PC-3 (cell line): ENCODE data around the gene RASL11B. TPM values are rescaled to one million over a fixed set of nuclear protein-coding genes. Genes with fewer than 3 reads are reported as not detected.
A peak's percentile ranks its signal among the peaks of the same experiment; 100 is the strongest.

ENCODE experiments used
- ATAC-seq: fragments of 200-7000 bp; cut with Tn5 transposase; 2 replicates; pipeline ENCODE4 v1.9.1; 2020; ENCODE audit warnings: mild to moderate bottlenecking, moderate library complexity
- BruUV-seq: library from RNA; stranded (reverse); fragments of 400-500 nt; replicated peaks from 2 replicates; lab custom pipeline; 2021; lab: Mats Ljungman, UMichigan
- CTCF ChIA-PET: fragments of 300-600 bp; sonication (Branson Sonifier 250); formaldehyde crosslinking; loops from one replicate; lab custom pipeline; 2022; ENCODE audit warnings: antibody characterized with exemption; lab: Charles Lee
- POLR2A ChIA-PET: fragments of 300-600 bp; sonication (Branson Sonifier 250); formaldehyde crosslinking; loops from one replicate; lab custom pipeline; 2022; ENCODE audit warnings: antibody characterized with exemption; ENCODE audit not compliant: unreplicated experiment; lab: Charles Lee
- DNase-seq: peaks from one replicate; pipeline ENCODE4 v3.0.0-alpha.2; 2015
- H2AFZ ChIP-seq: fragments of 300-600 bp; sonication (generic); 2 replicates; pipeline ENCODE4 v1.6.0; 2016; ENCODE audit warnings: antibody characterized with exemption, low read length
- H3F3A ChIP-seq: fragments of 300-600 bp; sonication (generic); one replicate; pipeline ENCODE4 v1.6.0; 2017; ENCODE audit warnings: antibody characterized with exemption, low read length, control low read depth, mild to moderate bottlenecking; ENCODE audit not compliant: unreplicated experiment
- H3K27ac ChIP-seq: fragments of 300-600 bp; sonication (generic); 2 replicates; pipeline ENCODE4 v1.5.1; 2016; ENCODE audit warnings: mild to moderate bottlenecking, low read length
- H3K27me3 ChIP-seq: fragments of 300-600 bp; sonication (generic); 2 replicates; pipeline ENCODE4 v1.6.1; 2016; ENCODE audit warnings: low read length, mixed read lengths
- H3K36me3 ChIP-seq: fragments of 300-600 bp; sonication (generic); 2 replicates; pipeline ENCODE4 v1.6.1; 2016; ENCODE audit warnings: low read depth, mixed run types, low read length, mixed read lengths
- H3K4me1 ChIP-seq: fragments of 300-600 bp; sonication (generic); 2 replicates; pipeline ENCODE4 v1.5.1; 2016; ENCODE audit warnings: low read length; ENCODE audit not compliant: insufficient read depth
- H3K4me2 ChIP-seq: fragments of 300-600 bp; sonication (generic); 2 replicates; pipeline ENCODE4 v1.6.0; 2016; ENCODE audit warnings: low read length
- H3K4me3 ChIP-seq: fragments of 300-600 bp; sonication (generic); 2 replicates; pipeline ENCODE4 v1.5.1; 2016; ENCODE audit warnings: mild to moderate bottlenecking, low read length, mixed read lengths
- H3K79me2 ChIP-seq: fragments of 300-600 bp; sonication (generic); 2 replicates; pipeline ENCODE4 v1.6.1; 2017; ENCODE audit warnings: low read length, mixed read lengths
- H3K9ac ChIP-seq: fragments of 300-600 bp; sonication (generic); 2 replicates; pipeline ENCODE4 v1.6.0; 2016; ENCODE audit warnings: mild to moderate bottlenecking, low read length
- H3K9me2 ChIP-seq: fragments of 300-600 bp; sonication (generic); replicated peaks from 2 replicates; pipeline ENCODE4 v1.6.1; 2016; ENCODE audit warnings: mixed run types, low read length, mixed read lengths
- H3K9me3 ChIP-seq: fragments of 300-600 bp; sonication (generic); 2 replicates; pipeline ENCODE4 v1.6.1; 2016; ENCODE audit warnings: low read length, mixed read lengths
- H4K20me1 ChIP-seq: fragments of 300-600 bp; sonication (generic); 2 replicates; pipeline ENCODE4 v1.6.1; 2016; ENCODE audit warnings: low read length, mixed read lengths
- CTCF ChIP-seq: fragments of 300-600 bp; sonication (generic); conservative IDR thresholded peaks from 2 replicates; pipeline ENCODE4 v1.5.1; 2017; ENCODE audit warnings: antibody characterized with exemption, low read depth, mild to moderate bottlenecking, low read length
- EZH2 ChIP-seq: fragments of 300-600 bp; sonication (generic); IDR thresholded peaks from one replicate; pipeline ENCODE4 v1.6.1; 2017; ENCODE audit warnings: antibody characterized with exemption, mild to moderate bottlenecking, low read length; ENCODE audit not compliant: unreplicated experiment
- EZH2phosphoT487 ChIP-seq: fragments of 300-600 bp; sonication (generic); IDR thresholded peaks from 2 replicates; pipeline ENCODE4 v1.6.1; 2018; ENCODE audit warnings: mild to moderate bottlenecking, antibody characterized with exemption, low read length, borderline replicate concordance
- intact Hi-C: fragments of 100-400 bp; cut with micrococcal nuclease; formaldehyde crosslinking; loops from 2 replicates; pipeline ENCODE4 v1.9.0; 2023
- total RNA-seq: library from RNA; depleted of rRNA; stranded (reverse); fragments of >200 nt; gene quantifications from 2 replicates; pipeline ENCODE4 v1.2.3, GENCODE V29; 2014

RASL11B gene
- total RNA-seq, 1 experiment from 2014 or later: 0.07 TPM

DNA sequence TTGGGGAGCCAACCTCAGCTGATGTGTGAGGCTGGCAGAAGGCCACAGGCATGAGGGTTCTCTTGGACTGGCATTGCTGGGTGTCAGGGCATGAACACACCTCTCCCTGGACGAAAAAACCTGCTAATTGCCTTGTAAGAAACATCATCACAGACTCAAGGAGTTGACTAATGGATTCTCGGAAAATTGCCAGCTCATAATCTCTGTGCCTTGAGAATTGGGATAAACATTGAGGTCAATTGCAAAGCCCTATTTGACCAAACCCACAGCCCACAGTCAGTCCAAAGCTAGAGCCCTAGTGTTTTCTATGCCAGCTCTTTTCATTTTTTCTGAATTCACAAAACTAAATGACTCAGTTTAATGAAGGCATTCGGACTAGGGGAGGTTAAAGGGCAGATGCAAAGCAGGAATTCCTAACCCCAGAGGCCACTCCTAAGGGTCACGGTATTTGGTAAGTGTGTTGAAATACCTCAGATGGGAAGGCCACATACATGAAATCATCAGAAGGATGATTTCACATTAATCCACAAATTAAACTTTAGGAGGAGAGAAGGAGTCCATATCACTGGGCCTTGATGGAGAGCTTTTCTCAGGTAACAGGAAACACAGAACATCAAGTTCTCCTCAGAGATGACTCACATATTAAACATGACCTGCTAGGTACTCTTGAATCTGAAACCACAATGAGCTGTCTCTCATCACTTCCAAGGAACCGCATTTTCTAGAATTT is 39.0 kb upstream of the RASL11B start:
- H4K20me1 ChIP-seq: 0 out of 2 replicates have a peak, but pooled peaks cover 3% of the 10 kb centered on the region
- ChIA-PET POLR2A (no interaction called here), CTCF (interaction anchor here (0.5 to 0.6 kb wide), 2 partner anchors 11 to 136 kb away, joined by 3 read pairs; no protein-coding TSS in a partner anchor)
- no peaks in the 10 kb centered on the region for H3K9me2 ChIP-seq
- no peaks in the 10 kb centered on the region for H3K79me2 ChIP-seq
- H3K9me3 ChIP-seq: no peaks in the 10 kb centered on the region
- H3K9ac ChIP-seq: peak overlapping the region; percentile 18; the same call in 1 of the 2 replicates
- TF ChIP-seq CTCF: no peak
- TF ChIP-seq EZH2: no peak
- TF ChIP-seq EZH2phosphoT487: no peak
- peaks cover 19% of the 10 kb centered on the region for H3K4me1 ChIP-seq
- intact Hi-C loops: no loop called here
- peak overlapping the region; percentile 62 for H3K4me2 ChIP-seq
- BruUV-seq: no TSS peak
- H3K36me3 ChIP-seq: no peaks in the 10 kb centered on the region
- DNase-seq: peak; percentile 96
- H3K4me3 ChIP-seq: peak overlapping the region; percentile 17; the same call in 1 of the 2 replicates
- peak; percentile 95 for ATAC-seq
- no peaks in the 10 kb centered on the region for H3K27me3 ChIP-seq
- H2AFZ ChIP-seq: 0 out of 2 replicates have a peak overlapping the region, but pooled peaks have one; percentile 1
- peak overlapping the region; percentile 85 for H3K27ac ChIP-seq
- peaks cover 14% of the 10 kb centered on the region for H3F3A ChIP-seq

DNA sequence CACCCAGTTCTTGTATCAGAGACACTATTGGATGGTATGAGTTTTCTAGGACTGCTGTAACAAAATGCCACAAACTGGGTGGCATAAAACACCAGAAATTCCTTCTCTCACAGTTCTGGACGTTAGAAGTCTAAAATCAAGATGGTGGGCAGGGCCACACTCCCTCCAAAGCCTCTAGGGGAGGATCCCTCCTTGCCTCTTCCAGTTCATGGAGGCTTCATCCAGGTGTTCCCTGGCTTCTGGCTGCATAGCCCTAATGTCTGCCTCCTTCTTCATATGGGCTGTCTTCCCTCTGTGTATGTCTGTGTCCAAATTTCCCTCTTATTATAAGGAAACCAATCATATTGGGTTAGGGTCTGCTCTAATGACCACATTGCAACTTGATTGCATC is 38.4 kb upstream of the RASL11B start:
- Histone ChIP-seq H3K36me3 (no peaks in the 10 kb centered on the region), H3K79me2 (no peaks in the 10 kb centered on the region), H3K9me3 (no peaks in the 10 kb centered on the region), H3K4me1 (peaks cover 19% of the 10 kb centered on the region), H4K20me1 (0 out of 2 replicates have a peak, but pooled peaks cover 3% of the 10 kb centered on the region), H3K9me2 (no peaks in the 10 kb centered on the region), H3K27me3 (no peaks in the 10 kb centered on the region), H3F3A (peaks cover 14% of the 10 kb centered on the region), H3K4me2 (peak overlapping the region; percentile 32), H3K4me3 (no peak overlapping the region), H3K9ac (no peak overlapping the region), H3K27ac (peak overlapping the region; percentile 85), H2AFZ (no peak overlapping the region)
- POLR2A ChIA-PET: no interaction called here
- DNase-seq (no peak), ATAC-seq (no peak)
- BruUV-seq: no TSS peak
- CTCF ChIA-PET: interaction anchor here (0.5 kb wide), 1 partner anchor 136 kb away, joined by 3 read pairs; no protein-coding TSS in a partner anchor
- TF ChIP-seq EZH2phosphoT487 (no peak), EZH2 (no peak), CTCF (no peak)
- intact Hi-C loops: no loop called here

DNA sequence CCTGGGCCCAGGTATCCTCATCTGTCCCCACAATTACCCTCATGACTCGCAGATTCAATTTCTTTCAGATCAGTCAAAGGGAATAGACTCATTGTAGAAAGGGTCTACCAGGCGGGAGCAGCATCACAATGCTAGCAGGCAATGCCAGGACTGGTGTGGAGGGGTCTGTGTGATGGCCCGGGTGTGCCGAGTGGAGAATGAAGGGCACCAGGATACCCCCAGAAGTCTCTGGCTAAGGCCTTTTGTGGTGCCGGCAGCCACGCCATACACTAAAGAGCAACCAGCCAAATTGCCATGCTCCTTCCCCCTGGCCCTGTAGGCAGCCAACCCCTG is 37.9 kb upstream of the RASL11B start:
- Histone ChIP-seq H3K27me3 (no peaks in the 10 kb centered on the region), H4K20me1 (0 out of 2 replicates have a peak, but pooled peaks cover 3% of the 10 kb centered on the region), H3K4me3 (no peak overlapping the region), H3K4me1 (peaks cover 19% of the 10 kb centered on the region), H3K4me2 (no peak overlapping the region), H3K9me3 (no peaks in the 10 kb centered on the region), H3K79me2 (no peaks in the 10 kb centered on the region), H3K9ac (no peak overlapping the region), H3F3A (peaks cover 14% of the 10 kb centered on the region), H3K27ac (0 out of 2 replicates have a peak overlapping the region, but pooled peaks have one; percentile 85), H2AFZ (no peak overlapping the region), H3K36me3 (no peaks in the 10 kb centered on the region), H3K9me2 (no peaks in the 10 kb centered on the region)
- CTCF ChIA-PET: no interaction called here
- no TSS peak for BruUV-seq
- DNase-seq (no peak), ATAC-seq (no peak)
- intact Hi-C loops: no loop called here
- no peak for TF ChIP-seq EZH2phosphoT487
- no peak for TF ChIP-seq CTCF
- no peak for TF ChIP-seq EZH2
- POLR2A ChIA-PET: no interaction called here
